SK-N-MC (cell line): ENCODE results near the gene KCNC2.

Source experiments
- EZH2 ChIP-seq: fragments of 200-600 bp; sonication (generic); IDR thresholded peaks from one replicate; pipeline ENCODE4 v1.6.1; 2017; ENCODE audit warnings: antibody characterized with exemption
- FOXP2 ChIP-seq: optimal IDR thresholded peaks from 2 replicates; pipeline ENCODE3; 2011; ENCODE audit warnings: mild to moderate bottlenecking, moderate library complexity; ENCODE audit not compliant: insufficient read depth; ENCODE audit errors: extremely low read length, control extremely low read depth
- POLR2AphosphoS5 ChIP-seq: IDR thresholded peaks from 2 replicates; pipeline ENCODE4 v1.6.1; 2012; ENCODE audit warnings: mild to moderate bottlenecking, low read depth, low read length, borderline replicate concordance

DNA sequence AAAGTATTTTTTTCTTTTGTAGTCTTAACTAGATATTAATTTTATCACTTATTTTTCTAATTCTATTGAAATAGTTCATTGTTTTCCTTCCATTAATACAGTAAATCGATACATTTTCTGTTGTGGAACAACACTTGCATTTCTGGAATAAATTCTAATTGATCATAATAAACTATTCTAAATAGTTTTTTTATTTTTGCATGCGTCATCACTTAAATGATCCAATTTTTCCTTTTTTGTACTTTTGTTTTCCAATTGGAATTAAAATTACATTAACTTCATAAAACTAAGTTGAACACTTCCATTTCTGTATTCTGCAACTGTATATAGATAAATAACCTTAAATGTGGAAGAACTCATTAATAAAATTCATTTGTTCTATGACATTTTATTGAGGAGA lies 202.5 kb downstream of the KCNC2 start:
- TF ChIP-seq POLR2AphosphoS5 (no peak), EZH2 (no peak), FOXP2 (no peak)
